HCT116 (cell line): ENCODE measurements around the gene PQBP1. TPM values are rescaled to one million over a fixed set of nuclear protein-coding genes. Genes with fewer than 3 reads are reported as not detected.

Experiments
- ATAC-seq: fragments of 200-7000 bp; cut with Tn5 transposase; 2 replicates; pipeline ENCODE4 v1.9.1; 2020; ENCODE audit warnings: mild to moderate bottlenecking, moderate library complexity
- BruUV-seq: library from RNA; stranded (reverse); fragments of 400-500 nt; replicated peaks from 2 replicates; lab custom pipeline; 2021; lab: Mats Ljungman, UMichigan
- CTCF ChIA-PET: fragments of 300-600 bp; sonication (Branson Sonifier 250); formaldehyde crosslinking; loops from one replicate; lab custom pipeline; 2021; ENCODE audit warnings: antibody characterized with exemption; lab: Charles Lee
- POLR2A ChIA-PET: fragments of 300-600, 350-600 bp; sonication (Branson Sonifier 250); formaldehyde crosslinking; loops from one replicate; lab custom pipeline; 2021; ENCODE audit warnings: antibody characterized with exemption; lab: Charles Lee
- RAD21 ChIA-PET, 2 experiments: fragments of 300-600 bp; sonication (Branson Sonifier 250); formaldehyde crosslinking; loops; one replicate each; lab custom pipeline; 2023; ENCODE audit warnings: low total read pairs in 2 of 2; ENCODE audit not compliant: uncharacterized antibody in 2 of 2, unreplicated experiment in 2 of 2, low non-redundant PET in 1 of 2; lab: Charles Lee
- DNase-seq: peaks from one replicate; pipeline ENCODE4 v3.0.0-alpha.2; 2010; ENCODE audit warnings: low read depth, low spot score
- H2AFZ ChIP-seq: fragments of 200-600 bp; shearing (Covaris generic), sonication (generic); 2 replicates; pipeline ENCODE4 v1.6.1; 2017; ENCODE audit warnings: low read depth, mixed run types, mixed read lengths, antibody characterized with exemption, low read length; ENCODE audit not compliant: poor library complexity, severe bottlenecking
- H3K27ac ChIP-seq: 2 replicates; pipeline ENCODE4 v1.5.1; 2012; ENCODE audit warnings: low read depth, low read length
- H3K27me3 ChIP-seq: fragments of 200-600 bp; sonication (generic); 2 replicates; pipeline ENCODE4 v1.6.1; 2016; ENCODE audit warnings: mixed run types, low read length, mixed read lengths; ENCODE audit not compliant: insufficient read depth
- H3K36me3 ChIP-seq, 2 experiments: fragments of 200-500 bp in 1 of 2; fragments of 200-600 bp in 1 of 2; sonication (Bioruptor generic) in 1 of 2; sonication (generic) in 1 of 2; 2 replicates each; pipeline versions ENCODE4 v1.5.1 to v1.6.1; 2014 to 2016; ENCODE audit warnings: low read length in 2 of 2, inconsistent platforms in 1 of 2, mixed read lengths in 1 of 2, mixed run types in 1 of 2; ENCODE audit not compliant: insufficient read depth in 2 of 2, control insufficient read depth in 1 of 2
- H3K4me1 ChIP-seq, 2 experiments: fragments of 200-600 bp in 1 of 2; sonication (generic) in 1 of 2; 2 replicates each; pipeline versions ENCODE4 v1.5.1 to v1.6.1; 2012 to 2017; ENCODE audit warnings: low read length in 2 of 2, inconsistent platforms in 1 of 2, mild to moderate bottlenecking in 1 of 2, mixed read lengths in 1 of 2, mixed run types in 1 of 2, moderate library complexity in 1 of 2; ENCODE audit not compliant: insufficient read depth in 2 of 2, control insufficient read depth in 1 of 2
- H3K4me2 ChIP-seq: fragments of 200-600 bp; sonication (generic); 2 replicates; pipeline ENCODE4 v1.6.1; 2017; ENCODE audit warnings: mixed run types, low read length, mixed read lengths
- H3K4me3 ChIP-seq, 2 experiments: fragments of 200-600 bp in 1 of 2; sonication (generic) in 1 of 2; replicated peaks in 1 of 2; 2 replicates each; pipeline ENCODE4 v1.5.1; 2011 to 2016; ENCODE audit warnings: low read length in 2 of 2, control low read depth in 1 of 2, low read depth in 1 of 2, mild to moderate bottlenecking in 1 of 2, mixed read lengths in 1 of 2, mixed run types in 1 of 2
- H3K79me2 ChIP-seq: fragments of 200-600 bp; sonication (generic); 2 replicates; pipeline ENCODE4 v1.6.1; 2017; ENCODE audit warnings: mild to moderate bottlenecking, mixed run types, low read length, moderate library complexity, mixed read lengths; ENCODE audit not compliant: insufficient read depth
- H3K9ac ChIP-seq: fragments of 200-600 bp; sonication (generic); 2 replicates; pipeline ENCODE4 v1.6.1; 2016; ENCODE audit warnings: low read length, mixed read lengths
- H3K9me2 ChIP-seq: fragments of 200-600 bp; sonication (generic), shearing (Covaris generic); 2 replicates; pipeline ENCODE4 v1.6.1; 2017; ENCODE audit warnings: mixed run types, mild to moderate bottlenecking, moderate library complexity; ENCODE audit not compliant: insufficient read depth
- H3K9me3 ChIP-seq, 2 experiments: fragments of 200-500 bp in 1 of 2; fragments of 200-600 bp in 1 of 2; sonication (Bioruptor generic) in 1 of 2; sonication (generic) in 1 of 2; 2 replicates each; pipeline ENCODE4 v1.6.1; 2014 to 2017; ENCODE audit warnings: low read length in 2 of 2, mixed read lengths in 2 of 2, inconsistent platforms in 1 of 2, low read depth in 1 of 2, mild to moderate bottlenecking in 1 of 2, mixed run types in 1 of 2, moderate library complexity in 1 of 2; ENCODE audit not compliant: control insufficient read depth in 1 of 2, insufficient read depth in 1 of 2
- H4K20me1 ChIP-seq: fragments of 200-600 bp; sonication (generic), shearing (Covaris generic); 2 replicates; pipeline ENCODE4 v1.6.1; 2017; ENCODE audit warnings: mixed run types, mild to moderate bottlenecking, moderate library complexity; ENCODE audit not compliant: insufficient read depth
- POLR2AphosphoS5 ChIP-seq: IDR thresholded peaks from 2 replicates; pipeline ENCODE4 v1.6.1; 2011; ENCODE audit warnings: mild to moderate bottlenecking, low read depth, low read length, moderate library complexity
- SIN3A ChIP-seq: IDR thresholded peaks from 2 replicates; pipeline ENCODE4 v1.6.1; 2012; ENCODE audit warnings: low read depth
- SRF ChIP-seq: IDR thresholded peaks from 2 replicates; pipeline ENCODE4 v1.6.1; 2012; ENCODE audit warnings: low read depth
- ZFX ChIP-seq: fragments of 450-650 bp; IDR thresholded peaks from 2 replicates; pipeline ENCODE4 v1.6.1; 2017
- intact Hi-C: fragments of 100-400 bp; cut with micrococcal nuclease; formaldehyde crosslinking; loops from 2 replicates; pipeline ENCODE4 v1.10.0; 2022
- total RNA-seq: library from RNA; stranded (reverse); gene quantifications from one replicate; pipeline ENCODE4 v1.2.1, GENCODE V29; 2021; ENCODE audit not compliant: unreplicated experiment
- TF ChIP-seq, protein P1 (sequence below), 3 experiments: fragments of 200-600 bp in 1 of 3; sonication (generic) in 1 of 3; IDR thresholded peaks in 2 of 3; conservative IDR thresholded peaks in 1 of 3; 2 replicates each; pipeline ENCODE4 v1.5.1; 2012 to 2017; ENCODE audit warnings: low read depth in 2 of 3, low read length in 2 of 3, antibody characterized with exemption in 1 of 3, borderline replicate concordance in 1 of 3, control low read depth in 1 of 3, mild to moderate bottlenecking in 1 of 3, mixed read lengths in 1 of 3, mixed run types in 1 of 3, moderate library complexity in 1 of 3; ENCODE audit not compliant: insufficient read depth in 1 of 3

Gene PQBP1
- total RNA-seq, 1 experiment from 2014 or later, result 67.1 TPM

DNA sequence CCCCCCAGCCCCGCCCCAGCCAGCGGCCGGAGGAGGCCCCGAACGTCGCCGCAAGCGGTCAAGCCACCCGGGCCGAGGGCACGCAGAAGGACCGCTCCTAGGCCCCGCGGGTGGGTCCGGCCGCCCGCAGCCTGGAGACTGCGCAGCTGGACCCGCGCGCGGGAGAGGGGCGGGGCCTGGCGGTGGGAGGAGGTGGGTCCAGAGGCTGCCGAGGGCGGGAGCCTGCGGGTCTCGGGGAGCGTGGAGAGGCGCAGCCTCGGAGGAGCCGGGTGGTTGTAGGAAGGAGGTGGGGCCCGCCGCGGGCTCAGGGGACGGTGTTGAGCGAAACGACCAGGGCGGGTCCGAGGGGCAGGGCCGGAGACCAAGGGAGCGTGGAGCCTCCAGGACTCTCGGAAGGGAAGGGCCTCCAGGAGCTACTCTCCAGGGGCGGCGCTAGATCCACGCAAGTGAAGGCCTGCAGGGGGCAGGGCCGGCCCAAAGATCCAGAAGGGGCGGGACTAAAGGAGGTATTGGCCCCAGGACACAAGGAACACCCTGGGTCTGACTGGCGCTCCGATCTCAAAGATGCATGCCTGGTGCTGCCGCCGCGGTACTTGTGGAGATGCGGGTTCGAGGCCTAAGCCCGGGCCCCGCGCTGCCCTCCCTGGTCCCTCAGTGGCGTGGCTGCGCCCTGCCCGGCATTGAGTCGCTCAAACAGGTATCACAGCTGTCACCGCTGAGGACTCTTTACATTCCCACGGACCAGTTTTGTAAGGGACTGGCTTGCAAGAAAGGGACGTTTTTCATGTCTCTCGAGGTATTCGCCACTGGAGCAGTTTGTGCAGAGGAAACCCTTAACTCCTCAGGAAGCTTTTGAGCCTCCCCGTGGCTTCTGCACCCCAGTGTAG lies 6.1 kb upstream of the PQBP1 start:
- H3K36me3 ChIP-seq, result peaks cover 0 to 7% of the 10 kb centered on the region in 2 experiments; a peak in 1 of 4 replicates
- peaks cover 17% of the 10 kb centered on the region for H3K79me2 ChIP-seq
- H4K20me1 ChIP-seq, result no peaks in the 10 kb centered on the region
- TF ChIP-seq SIN3A, result no peak
- TF ChIP-seq SRF, result no peak
- TF ChIP-seq POLR2AphosphoS5, result peak; percentile 46; the same call in 1 of the 2 replicates
- TF ChIP-seq, protein P1, sequence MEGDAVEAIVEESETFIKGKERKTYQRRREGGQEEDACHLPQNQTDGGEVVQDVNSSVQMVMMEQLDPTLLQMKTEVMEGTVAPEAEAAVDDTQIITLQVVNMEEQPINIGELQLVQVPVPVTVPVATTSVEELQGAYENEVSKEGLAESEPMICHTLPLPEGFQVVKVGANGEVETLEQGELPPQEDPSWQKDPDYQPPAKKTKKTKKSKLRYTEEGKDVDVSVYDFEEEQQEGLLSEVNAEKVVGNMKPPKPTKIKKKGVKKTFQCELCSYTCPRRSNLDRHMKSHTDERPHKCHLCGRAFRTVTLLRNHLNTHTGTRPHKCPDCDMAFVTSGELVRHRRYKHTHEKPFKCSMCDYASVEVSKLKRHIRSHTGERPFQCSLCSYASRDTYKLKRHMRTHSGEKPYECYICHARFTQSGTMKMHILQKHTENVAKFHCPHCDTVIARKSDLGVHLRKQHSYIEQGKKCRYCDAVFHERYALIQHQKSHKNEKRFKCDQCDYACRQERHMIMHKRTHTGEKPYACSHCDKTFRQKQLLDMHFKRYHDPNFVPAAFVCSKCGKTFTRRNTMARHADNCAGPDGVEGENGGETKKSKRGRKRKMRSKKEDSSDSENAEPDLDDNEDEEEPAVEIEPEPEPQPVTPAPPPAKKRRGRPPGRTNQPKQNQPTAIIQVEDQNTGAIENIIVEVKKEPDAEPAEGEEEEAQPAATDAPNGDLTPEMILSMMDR (IDR thresholded peaks at IDR 0.05 in 2 of 3, conservative IDR thresholded peaks at IDR 0.05 in 1 of 3; ENCODE audit: borderline replicate concordance in 1 of 3, insufficient read depth in 1 of 3, low read depth in 2 of 3, low read length in 2 of 3), result peak in 2 of 3 experiments; percentile 33 to 50; a peak in 3 of 6 replicates
- peak; percentile 36; the same call in 1 of the 2 replicates for TF ChIP-seq ZFX
- H3K9me3 ChIP-seq, result no peaks in the 10 kb centered on the region
- intact Hi-C loops, result loop anchor here (10.0 kb wide), 1 partner anchor 87 kb away; the partner anchor contains the start of gene HDAC6
- peak overlapping the region; percentile 55 for H3K9ac ChIP-seq
- RAD21 ChIA-PET, result interaction anchor here in 1 of 2 experiments (1.0 kb wide), 1 partner anchor 243 kb away, joined by 3 read pairs; no protein-coding TSS in a partner anchor
- CTCF ChIA-PET, result interaction anchor here (1.0 kb wide), 2 partner anchors 25 to 152 kb away, joined by 3 read pairs; no protein-coding TSS in a partner anchor
- H3K4me1 ChIP-seq, result peaks cover 3 to 17% of the 10 kb centered on the region in 2 experiments; a peak in 3 of 4 replicates
- DNase-seq (peak; percentile 60), ATAC-seq (peak; percentile 96)
- no peaks in the 10 kb centered on the region for H3K27me3 ChIP-seq
- H3K4me3 ChIP-seq, result peak overlapping the region; percentile 38 to 48
- H3K9me2 ChIP-seq, result no peaks in the 10 kb centered on the region
- H3K27ac ChIP-seq, result no peak overlapping the region; the same call in 1 of the 2 replicates
- peak overlapping the region; percentile 81 for H3K4me2 ChIP-seq
- no peak overlapping the region for H2AFZ ChIP-seq
- BruUV-seq, result no TSS peak
- POLR2A ChIA-PET, result interaction anchor here (1.8 kb wide), 1 partner anchor 20 kb away, joined by 5 read pairs; the partner anchor contains the start of gene SLC35A2
